ENCODE results near the gene CELSR2. TPM values are rescaled to one million over a fixed set of nuclear protein-coding genes. Genes with fewer than 3 reads are reported as not detected.
A peak's percentile ranks its signal among the peaks of the same experiment; 100 is the strongest.

Gene CELSR2
- total and polyA plus RNA-seq, 4 donors, result 1.4 to 7.9 (median 5.1) TPM

DNA sequence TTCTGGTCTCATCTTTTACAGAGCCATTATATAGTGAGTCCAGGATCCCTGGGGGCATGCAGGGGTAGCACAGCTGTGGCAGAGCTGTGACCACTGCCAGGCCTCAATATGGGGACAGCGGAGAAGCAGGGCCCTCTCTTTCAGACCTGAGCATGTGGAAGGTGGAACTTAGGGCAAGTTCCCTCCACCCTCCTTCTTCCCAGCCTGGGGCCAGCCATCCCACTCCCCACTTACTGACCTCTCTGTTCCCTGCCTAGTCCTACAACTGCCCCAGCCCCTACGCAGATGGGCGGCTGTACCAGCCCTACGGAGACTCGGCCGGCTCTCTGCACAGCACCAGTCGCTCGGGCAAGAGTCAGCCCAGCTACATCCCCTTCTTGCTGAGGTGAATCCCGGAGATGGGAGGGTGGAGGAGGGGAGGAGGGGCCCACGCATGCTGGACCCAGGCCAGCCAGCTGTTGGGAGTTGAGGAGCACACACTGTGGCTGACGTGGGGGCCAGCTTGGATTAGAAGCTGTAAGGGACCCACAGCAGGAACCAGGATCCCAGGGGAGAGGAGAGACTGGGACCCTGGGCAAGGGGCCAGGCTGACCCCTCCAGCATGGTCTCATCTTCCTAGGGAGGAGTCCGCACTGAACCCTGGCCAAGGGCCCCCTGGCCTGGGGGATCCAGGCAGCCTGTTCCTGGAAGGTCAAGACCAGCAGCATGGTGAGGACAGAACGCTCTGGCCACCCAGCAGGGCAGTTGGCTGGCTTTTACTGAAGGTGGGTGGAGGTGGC is 22.9 kb downstream of the CELSR2 start:
- Histone ChIP-seq H3K4me3 (no peak overlapping the region), H3K27me3 (ENCODE audit: control insufficient read depth in 3 of 3, insufficient read depth in 3 of 3, low read length in 2 of 3) (no peaks in the 10 kb centered on the region), H3K9me3 (ENCODE audit: control insufficient read depth in 4 of 4, insufficient read depth in 3 of 4, low read length in 3 of 4) (no peaks in the 10 kb centered on the region), H3K36me3 (ENCODE audit: control insufficient read depth in 4 of 4, insufficient read depth in 4 of 4, low read length in 4 of 4) (peaks cover 0 to 4% (median 0%) of the 10 kb centered on the region in 4 donors), H3K9ac (ENCODE audit: insufficient read depth in 1 of 2, low read length in 2 of 2) (no peak overlapping the region), H3K27ac (ENCODE audit: low read depth in 1 of 2, low read length in 1 of 2) (peak overlapping the region in 1 of 2 donors; percentile 34), H3K4me1 (ENCODE audit: control insufficient read depth in 5 of 5, insufficient read depth in 5 of 5, low read length in 5 of 5) (peaks cover 0 to 43% (median 2%) of the 10 kb centered on the region in 5 donors)
- ATAC-seq (ENCODE audit: insufficient read depth, low FRiP score) (no peak), DNase-seq (peak in 1 of 3 donors; percentile 20)
- TF ChIP-seq, protein P1, sequence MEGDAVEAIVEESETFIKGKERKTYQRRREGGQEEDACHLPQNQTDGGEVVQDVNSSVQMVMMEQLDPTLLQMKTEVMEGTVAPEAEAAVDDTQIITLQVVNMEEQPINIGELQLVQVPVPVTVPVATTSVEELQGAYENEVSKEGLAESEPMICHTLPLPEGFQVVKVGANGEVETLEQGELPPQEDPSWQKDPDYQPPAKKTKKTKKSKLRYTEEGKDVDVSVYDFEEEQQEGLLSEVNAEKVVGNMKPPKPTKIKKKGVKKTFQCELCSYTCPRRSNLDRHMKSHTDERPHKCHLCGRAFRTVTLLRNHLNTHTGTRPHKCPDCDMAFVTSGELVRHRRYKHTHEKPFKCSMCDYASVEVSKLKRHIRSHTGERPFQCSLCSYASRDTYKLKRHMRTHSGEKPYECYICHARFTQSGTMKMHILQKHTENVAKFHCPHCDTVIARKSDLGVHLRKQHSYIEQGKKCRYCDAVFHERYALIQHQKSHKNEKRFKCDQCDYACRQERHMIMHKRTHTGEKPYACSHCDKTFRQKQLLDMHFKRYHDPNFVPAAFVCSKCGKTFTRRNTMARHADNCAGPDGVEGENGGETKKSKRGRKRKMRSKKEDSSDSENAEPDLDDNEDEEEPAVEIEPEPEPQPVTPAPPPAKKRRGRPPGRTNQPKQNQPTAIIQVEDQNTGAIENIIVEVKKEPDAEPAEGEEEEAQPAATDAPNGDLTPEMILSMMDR (IDR thresholded peaks at IDR 0.05; ENCODE audit: control extremely low read depth, extremely low read depth), result no peak
- 90 to 91% methylated on average over 13 of the region's 13 CpGs for WGBS, 2 donors

DNA sequence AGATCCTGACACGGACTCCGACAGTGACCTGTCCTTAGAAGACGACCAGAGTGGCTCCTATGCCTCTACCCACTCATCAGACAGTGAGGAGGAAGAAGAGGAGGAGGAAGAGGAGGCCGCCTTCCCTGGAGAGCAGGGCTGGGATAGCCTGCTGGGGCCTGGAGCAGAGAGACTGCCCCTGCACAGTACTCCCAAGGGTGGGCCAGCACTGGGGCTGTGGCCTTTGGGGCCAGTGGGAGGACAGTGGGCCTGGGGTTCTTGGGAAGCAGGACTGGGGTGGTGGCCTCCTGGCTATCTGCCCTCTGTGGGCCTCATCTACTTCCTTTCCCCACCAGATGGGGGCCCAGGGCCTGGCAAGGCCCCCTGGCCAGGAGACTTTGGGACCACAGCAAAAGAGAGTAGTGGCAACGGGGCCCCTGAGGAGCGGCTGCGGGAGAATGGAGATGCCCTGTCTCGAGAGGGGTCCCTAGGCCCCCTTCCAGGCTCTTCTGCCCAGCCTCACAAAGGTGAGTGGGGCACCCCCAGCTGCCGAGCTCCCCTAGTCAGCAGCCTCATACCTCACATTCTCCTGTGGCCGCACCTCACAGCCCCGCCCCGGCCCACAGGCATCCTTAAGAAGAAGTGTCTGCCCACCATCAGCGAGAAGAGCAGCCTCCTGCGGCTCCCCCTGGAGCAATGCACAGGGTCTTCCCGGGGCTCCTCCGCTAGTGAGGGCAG is 23.6 kb downstream of the CELSR2 start:
- H3K9ac ChIP-seq (ENCODE audit: insufficient read depth in 1 of 2, low read length in 2 of 2), result no peak overlapping the region
- no peaks in the 10 kb centered on the region for H3K27me3 ChIP-seq (ENCODE audit: control insufficient read depth in 3 of 3, insufficient read depth in 3 of 3, low read length in 2 of 3)
- peak overlapping the region; percentile 2 for H3K4me3 ChIP-seq
- peak overlapping the region in 1 of 2 donors; percentile 78 for H3K27ac ChIP-seq (ENCODE audit: low read depth in 1 of 2, low read length in 1 of 2)
- H3K4me1 ChIP-seq (ENCODE audit: control insufficient read depth in 5 of 5, insufficient read depth in 5 of 5, low read length in 5 of 5), result peaks cover 0 to 49% (median 5%) of the 10 kb centered on the region in 5 donors
- TF ChIP-seq, protein P1 (IDR thresholded peaks at IDR 0.05; ENCODE audit: control extremely low read depth, extremely low read depth), result no peak
- peaks cover 0 to 4% (median under 1%) of the 10 kb centered on the region in 4 donors for H3K36me3 ChIP-seq (ENCODE audit: control insufficient read depth in 4 of 4, insufficient read depth in 4 of 4, low read length in 4 of 4)
- no peak for ATAC-seq (ENCODE audit: insufficient read depth, low FRiP score)
- no peaks in the 10 kb centered on the region for H3K9me3 ChIP-seq (ENCODE audit: control insufficient read depth in 4 of 4, insufficient read depth in 3 of 4, low read length in 3 of 4)
- 79 to 93% methylated on average over 16 of the region's 16 CpGs for WGBS, 2 donors
- no peak for DNase-seq

- Histone ChIP-seq H3K4me1 (ENCODE audit: control insufficient read depth in 5 of 5, insufficient read depth in 5 of 5, low read length in 5 of 5) (peaks cover 0 to 49% (median 5%) of the 10 kb centered on the region in 5 donors), H3K4me3 (peak overlapping the region; percentile 2), H3K9me3 (ENCODE audit: control insufficient read depth in 4 of 4, insufficient read depth in 3 of 4, low read length in 3 of 4) (no peaks in the 10 kb centered on the region), H3K27me3 (ENCODE audit: control insufficient read depth in 3 of 3, insufficient read depth in 3 of 3, low read length in 2 of 3) (no peaks in the 10 kb centered on the region), H3K36me3 (ENCODE audit: control insufficient read depth in 4 of 4, insufficient read depth in 4 of 4, low read length in 4 of 4) (peaks cover 0 to 4% (median 3%) of the 10 kb centered on the region in 4 donors), H3K27ac (ENCODE audit: low read depth in 1 of 2, low read length in 1 of 2) (peak overlapping the region in 1 of 2 donors; percentile 78), H3K9ac (ENCODE audit: insufficient read depth in 1 of 2, low read length in 2 of 2) (peak overlapping the region in 1 of 2 donors; percentile 32)
- 58% methylated on average over 30 of the region's 30 CpGs for WGBS, 2 donors
- DNase-seq (no peak), ATAC-seq (ENCODE audit: insufficient read depth, low FRiP score) (no peak)
- TF ChIP-seq, protein P1 (IDR thresholded peaks at IDR 0.05; ENCODE audit: control extremely low read depth, extremely low read depth), result no peak
These were observed 24.4 kb downstream of the CELSR2 start for GRCh38 chr1:109273570-109274288.
